Smooth muscle cell (in vitro differentiated cells): ENCODE results near the gene SIGLEC11. TPM values are rescaled to one million over a fixed set of nuclear protein-coding genes. Genes with fewer than 3 reads are reported as not detected.

Experiments used
- DNase-seq: peaks from one replicate; lab custom pipeline; 2025; ENCODE audit not compliant: unreplicated experiment; lab: John Stamatoyannopoulos, UW
- H2AFZ ChIP-seq: fragments of 200-600 bp; sonication (generic); 2 replicates; pipeline ENCODE4 v1.6.0; 2016; ENCODE audit warnings: antibody characterized with exemption, low read depth, mild to moderate bottlenecking
- H3F3A ChIP-seq: fragments of 200-600 bp; sonication (generic); 2 replicates; pipeline ENCODE4 v1.6.0; 2017; ENCODE audit warnings: antibody characterized with exemption, low read depth
- H3K27ac ChIP-seq: fragments of 200-600 bp; sonication (generic); 2 replicates; pipeline ENCODE4 v1.5.1; 2016; ENCODE audit warnings: low read depth, mild to moderate bottlenecking
- H3K27me3 ChIP-seq: fragments of 200-600 bp; sonication (generic); 2 replicates; pipeline ENCODE4 v1.6.1; 2016; ENCODE audit warnings: low read depth, mild to moderate bottlenecking
- H3K36me3 ChIP-seq: fragments of 200-600 bp; sonication (generic); 2 replicates; pipeline ENCODE4 v1.5.1; 2016; ENCODE audit warnings: low read depth
- H3K4me1 ChIP-seq: fragments of 200-600 bp; sonication (generic); 2 replicates; pipeline ENCODE4 v1.5.1; 2016; ENCODE audit warnings: low read depth
- H3K4me2 ChIP-seq: fragments of 200-600 bp; sonication (generic); 2 replicates; pipeline ENCODE4 v1.6.0; 2016; ENCODE audit warnings: mild to moderate bottlenecking
- H3K4me3 ChIP-seq: fragments of 200-600 bp; sonication (generic); 2 replicates; pipeline ENCODE4 v1.5.1; 2016; ENCODE audit warnings: mild to moderate bottlenecking
- H3K79me2 ChIP-seq: fragments of 200-600 bp; sonication (generic); 2 replicates; pipeline ENCODE4 v1.6.0; 2016; ENCODE audit warnings: low read depth, mild to moderate bottlenecking
- H3K9ac ChIP-seq: fragments of 200-600 bp; sonication (generic); 2 replicates; pipeline ENCODE4 v1.6.0; 2016; ENCODE audit warnings: low read depth
- H3K9me3 ChIP-seq: fragments of 200-600 bp; sonication (generic); replicated peaks from 2 replicates; pipeline ENCODE4 v1.5.1; 2016; ENCODE audit warnings: low read depth
- H4K20me1 ChIP-seq: fragments of 200-600 bp; sonication (generic); 2 replicates; pipeline ENCODE4 v1.6.0; 2016; ENCODE audit warnings: low read depth
- CTCF ChIP-seq: fragments of 200-600 bp; sonication (generic); IDR thresholded peaks from 2 replicates; pipeline ENCODE4 v1.5.1; 2017; ENCODE audit warnings: borderline replicate concordance, mild to moderate bottlenecking, antibody characterized with exemption; ENCODE audit not compliant: insufficient read depth, poor library complexity, severe bottlenecking
- WGBS: methylation state at CpG from one replicate; pipeline ENCODE4 v1.1.7; 2016; ENCODE audit warnings: low lambda C conversion rate; 5-methylcytosine and 5-hydroxymethylcytosine counted together
- polyA plus RNA-seq: library from polyadenylated mRNA; unstranded; fragments of >200 nt; fragmentation: Nextera tagmentation; extraction: Ambion mirVana; gene quantifications from 2 replicates; pipeline ENCODE4 v1.2.1, GENCODE V29; 2016
- total RNA-seq: library from RNA; depleted of rRNA; stranded (reverse); fragments of >200 nt; gene quantifications from 2 replicates; pipeline ENCODE4 v1.2.3, GENCODE V29; 2014

SIGLEC11 gene
- total and polyA plus RNA-seq, 2 experiments from 2014 or later = not detected

- no peaks in the 10 kb centered on the region for H3K9me3 ChIP-seq
- no peak overlapping the region for H2AFZ ChIP-seq
- WGBS = 98% methylated on average over 6 of the region's 6 CpGs
- peaks cover 55% of the 10 kb centered on the region for H4K20me1 ChIP-seq
- no peak overlapping the region for H3K4me2 ChIP-seq
- H3K27ac ChIP-seq = no peak overlapping the region
- no peak overlapping the region for H3K4me3 ChIP-seq
- TF ChIP-seq CTCF = no peak
- DNase-seq = no peak
- no peaks in the 10 kb centered on the region for H3K79me2 ChIP-seq
- no peaks in the 10 kb centered on the region for H3K27me3 ChIP-seq
- no peaks in the 10 kb centered on the region for H3F3A ChIP-seq
- no peaks in the 10 kb centered on the region for H3K36me3 ChIP-seq
- no peak overlapping the region for H3K9ac ChIP-seq
- H3K4me1 ChIP-seq = peaks cover 4% of the 10 kb centered on the region
Measured at GRCh38 chr19:50002386-50002960, 41.5 kb upstream of the SIGLEC11 start.

- no peak overlapping the region for H3K9ac ChIP-seq
- no peak overlapping the region for H2AFZ ChIP-seq
- H3K4me1 ChIP-seq = peaks cover 4% of the 10 kb centered on the region
- WGBS = 95% methylated on average over 8 of the region's 8 CpGs
- H3K27me3 ChIP-seq = no peaks in the 10 kb centered on the region
- TF ChIP-seq CTCF = no peak
- H3K27ac ChIP-seq = no peak overlapping the region
- H3K4me2 ChIP-seq = no peak overlapping the region
- no peaks in the 10 kb centered on the region for H3K36me3 ChIP-seq
- H3K79me2 ChIP-seq = no peaks in the 10 kb centered on the region
- H3K4me3 ChIP-seq = no peak overlapping the region
- peaks cover 57% of the 10 kb centered on the region for H4K20me1 ChIP-seq
- no peaks in the 10 kb centered on the region for H3K9me3 ChIP-seq
- no peak for DNase-seq
- H3F3A ChIP-seq = no peaks in the 10 kb centered on the region
Measured at GRCh38 chr19:50001775-50002174, 40.8 kb upstream of the SIGLEC11 start.

GRCh38 chr19:50000841-50001557 is 40.0 kb upstream of the SIGLEC11 start:
- no peak for TF ChIP-seq CTCF
- H3K9ac ChIP-seq = no peak overlapping the region
- H3K27ac ChIP-seq = no peak overlapping the region
- H3K4me1 ChIP-seq = peaks cover 4% of the 10 kb centered on the region
- H3K27me3 ChIP-seq = no peaks in the 10 kb centered on the region
- 94% methylated on average over 16 of the region's 16 CpGs for WGBS
- H4K20me1 ChIP-seq = peaks cover 57% of the 10 kb centered on the region
- no peak overlapping the region for H3K4me2 ChIP-seq
- no peaks in the 10 kb centered on the region for H3K79me2 ChIP-seq
- DNase-seq = no peak
- H3K4me3 ChIP-seq = no peak overlapping the region
- H3K9me3 ChIP-seq = no peaks in the 10 kb centered on the region
- H3F3A ChIP-seq = no peaks in the 10 kb centered on the region
- no peaks in the 10 kb centered on the region for H3K36me3 ChIP-seq
- no peak overlapping the region for H2AFZ ChIP-seq
